EH (cell line): ENCODE measurements around the gene APEH.
A peak's percentile ranks its signal among the peaks of the same experiment; 100 is the strongest.

Experiments
- DNase-seq: peaks from one replicate; pipeline ENCODE4 v3.0.0-alpha.2; 2015; ENCODE audit warnings: low read depth

Gene APEH

GRCh38 chr3:49714728-49715550 lies 40.8 kb downstream of the APEH start:
- no peak for DNase-seq

- DNase-seq: no peak
Observed at GRCh38 chr3:49715611-49716121, 41.5 kb downstream of the APEH start.

DNA sequence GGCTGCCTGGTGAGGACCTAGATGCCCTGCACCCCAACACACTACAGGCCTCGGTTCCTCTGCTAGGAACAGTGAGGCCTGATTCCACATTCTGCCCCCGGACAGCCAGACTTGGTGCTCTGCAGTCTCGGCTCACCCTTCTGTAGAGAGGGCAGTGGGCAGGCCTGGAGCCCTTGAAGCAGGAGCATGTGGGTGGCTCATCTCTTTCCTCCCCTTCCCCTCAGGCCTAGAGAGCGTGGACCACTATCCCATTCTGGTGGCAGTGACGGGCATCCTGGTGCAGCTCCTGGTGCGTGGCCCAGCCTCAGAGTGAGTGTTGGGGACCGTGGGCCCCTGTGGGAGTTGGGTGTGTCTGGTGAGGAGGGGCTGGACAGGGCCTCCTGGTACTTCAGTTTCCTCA lies 42.0 kb downstream of the APEH start:
- no peak for DNase-seq

- no peak for DNase-seq
Observed at GRCh38 chr3:49716691-49717210, 42.6 kb downstream of the APEH start.

DNA sequence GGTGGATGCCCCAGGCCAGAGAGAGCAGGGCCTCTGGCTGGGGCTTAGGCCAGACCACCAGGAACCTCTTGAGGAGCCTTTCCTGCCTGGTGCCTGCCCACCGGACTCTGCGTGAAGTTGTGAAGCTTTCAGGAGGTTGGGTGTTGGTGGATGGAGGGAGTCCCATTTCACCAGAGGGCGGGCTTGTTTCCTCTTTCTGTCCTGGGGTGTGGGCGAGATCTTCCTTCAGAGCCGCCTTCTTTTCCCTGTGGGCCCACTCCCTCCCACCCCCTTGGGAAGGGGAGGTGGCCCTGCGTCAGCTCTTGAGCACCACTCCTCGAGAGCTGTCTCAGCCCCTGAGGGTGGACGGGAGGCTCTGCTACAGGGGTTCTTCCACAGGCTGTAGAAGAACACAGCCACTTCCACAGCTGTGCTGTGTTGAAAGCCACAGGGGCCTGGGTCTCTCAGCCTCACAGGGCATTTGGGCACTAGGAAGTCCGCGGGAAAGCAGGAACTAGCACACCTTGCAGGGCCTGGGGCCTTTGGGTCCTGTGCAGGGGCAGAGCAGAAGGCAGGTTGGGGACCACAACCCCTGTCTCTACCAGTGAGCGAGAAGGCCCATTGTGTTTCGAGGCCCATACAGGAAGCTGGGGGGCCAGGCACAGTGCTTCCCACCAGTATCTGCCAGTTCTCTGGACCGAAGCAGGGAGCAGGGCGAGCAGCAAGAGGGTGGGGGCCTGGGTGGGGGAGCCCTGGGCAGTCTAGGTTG lies 43.2 kb downstream of the APEH start:
- DNase-seq: no peak

GRCh38 chr3:49717959-49718857 lies 44.1 kb downstream of the APEH start:
- no peak for DNase-seq

- DNase-seq: no peak
Observed at GRCh38 chr3:49718858-49719213, 44.7 kb downstream of the APEH start.

DNA sequence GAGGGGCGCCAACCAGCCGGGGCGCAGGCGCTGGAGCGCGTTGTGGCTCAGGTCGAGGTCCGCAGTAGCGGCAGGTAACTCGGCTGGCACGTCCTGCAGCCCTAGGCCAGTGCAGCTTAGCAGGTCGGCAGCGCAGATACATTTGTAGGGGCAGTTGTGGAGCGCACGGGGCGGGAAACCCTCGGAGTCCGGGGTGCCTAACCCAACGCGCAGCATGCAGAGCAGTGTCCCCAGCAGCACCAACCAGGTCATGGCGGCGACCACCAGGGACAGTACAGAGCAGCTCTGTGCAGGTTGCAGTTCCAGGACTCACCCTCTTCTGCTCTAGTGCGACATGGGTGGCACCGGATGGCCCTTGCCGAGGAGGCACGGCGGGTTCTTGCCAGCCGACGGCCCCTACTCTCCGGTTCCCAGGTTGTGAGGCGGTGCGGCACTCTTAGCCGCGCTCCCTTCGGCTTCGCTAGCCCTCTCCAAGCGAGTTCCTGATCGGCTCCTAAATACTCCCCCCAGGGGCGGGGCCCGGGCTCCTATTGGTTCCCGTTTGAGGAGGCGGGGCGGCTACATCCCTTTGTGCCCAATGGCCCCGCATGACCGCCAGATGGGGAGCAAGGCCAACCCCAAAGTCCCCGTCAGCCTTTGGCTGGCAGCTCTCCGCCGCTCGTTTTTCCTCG lies 45.2 kb downstream of the APEH start, which contains the start of gene AMIGO3:
TSS of gene AMIGO3 (minus strand) at position 471 of the 671 bp plus-strand sequence. CDS start at position 252, 219 bp downstream.
- DNase-seq: peak; percentile 95

- no peak for DNase-seq
Observed at GRCh38 chr3:49720855-49721595, 46.9 kb downstream of the APEH start.

DNA sequence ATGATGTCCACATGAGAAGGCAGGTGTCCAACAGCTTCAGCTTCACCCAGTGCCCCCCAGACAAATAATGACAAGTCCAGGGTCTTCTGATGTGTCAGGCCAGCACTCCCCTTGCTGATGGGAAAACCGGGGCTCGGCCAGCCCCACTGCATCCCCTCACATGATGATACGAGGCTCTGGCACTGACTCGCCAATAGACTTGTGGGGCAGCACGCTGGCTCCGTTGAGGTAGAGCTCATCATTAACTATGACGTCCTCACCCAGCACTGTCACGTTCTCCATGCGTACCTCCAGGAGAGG lies 47.4 kb downstream of the APEH start:
- DNase-seq: no peak

GRCh38 chr3:49721896-49722781 lies 48.0 kb downstream of the APEH start:
- no peak for DNase-seq

GRCh38 chr3:49722896-49723295 lies 48.7 kb downstream of the APEH start:
- no peak for DNase-seq

- peak; percentile 57 for DNase-seq
Observed at GRCh38 chr3:49723296-49723627, 49.1 kb downstream of the APEH start.

DNA sequence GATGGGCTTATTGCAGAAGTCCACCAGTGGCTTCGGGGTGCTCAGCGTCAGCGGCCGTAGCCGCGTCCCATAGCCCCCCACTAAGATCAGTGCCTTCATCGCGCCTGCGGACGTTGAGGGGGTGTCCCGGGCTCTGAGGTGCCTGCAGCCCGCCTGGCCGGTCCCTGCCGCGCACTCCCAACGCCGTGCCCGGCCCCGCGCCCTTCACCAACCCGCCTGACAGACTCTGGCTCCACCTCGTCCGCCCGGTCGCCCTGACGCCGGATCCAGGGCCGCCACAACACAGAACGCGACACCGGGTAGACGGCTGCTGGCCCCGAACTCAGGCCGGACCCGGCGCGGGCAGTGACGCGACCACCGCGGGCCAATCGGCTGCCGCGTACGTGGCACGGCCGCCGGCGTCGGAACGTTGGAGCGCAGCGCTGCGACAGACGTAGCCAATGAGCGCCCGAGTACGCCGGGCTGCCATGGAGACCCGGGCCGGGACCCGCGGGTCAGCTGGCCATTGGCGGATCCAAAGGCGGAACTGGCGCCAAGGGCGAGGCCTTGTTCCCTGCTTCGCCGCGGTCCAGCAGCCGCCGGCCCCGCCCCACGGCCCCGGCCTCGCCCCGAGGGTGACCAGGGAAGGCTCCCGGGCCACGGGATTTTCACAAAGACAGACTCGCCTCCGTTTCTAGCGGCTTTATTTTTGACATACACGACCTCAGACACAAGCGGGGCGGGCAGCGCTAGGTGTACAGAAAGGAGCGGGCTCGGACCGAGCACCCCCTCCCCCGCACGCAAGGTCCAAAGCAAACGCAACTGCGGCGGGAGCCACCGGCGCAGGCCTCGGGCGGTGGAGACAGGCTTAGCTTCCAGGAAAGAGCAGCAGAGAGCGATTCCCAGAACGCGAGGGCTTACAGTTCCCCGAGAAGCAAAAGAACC lies 49.7 kb downstream of the APEH start, which contains the start of gene GMPPB:
TSS of gene GMPPB (minus strand) at position 324 of the 924 bp plus-strand sequence. CDS start at position 99, 225 bp downstream.
- DNase-seq: peak; percentile 98

GRCh38 chr3:49724586-49724985 lies 50.4 kb downstream of the APEH start:
- DNase-seq: no peak

- no peak for DNase-seq
Observed at GRCh38 chr3:49725906-49726681, 51.9 kb downstream of the APEH start.

DNA sequence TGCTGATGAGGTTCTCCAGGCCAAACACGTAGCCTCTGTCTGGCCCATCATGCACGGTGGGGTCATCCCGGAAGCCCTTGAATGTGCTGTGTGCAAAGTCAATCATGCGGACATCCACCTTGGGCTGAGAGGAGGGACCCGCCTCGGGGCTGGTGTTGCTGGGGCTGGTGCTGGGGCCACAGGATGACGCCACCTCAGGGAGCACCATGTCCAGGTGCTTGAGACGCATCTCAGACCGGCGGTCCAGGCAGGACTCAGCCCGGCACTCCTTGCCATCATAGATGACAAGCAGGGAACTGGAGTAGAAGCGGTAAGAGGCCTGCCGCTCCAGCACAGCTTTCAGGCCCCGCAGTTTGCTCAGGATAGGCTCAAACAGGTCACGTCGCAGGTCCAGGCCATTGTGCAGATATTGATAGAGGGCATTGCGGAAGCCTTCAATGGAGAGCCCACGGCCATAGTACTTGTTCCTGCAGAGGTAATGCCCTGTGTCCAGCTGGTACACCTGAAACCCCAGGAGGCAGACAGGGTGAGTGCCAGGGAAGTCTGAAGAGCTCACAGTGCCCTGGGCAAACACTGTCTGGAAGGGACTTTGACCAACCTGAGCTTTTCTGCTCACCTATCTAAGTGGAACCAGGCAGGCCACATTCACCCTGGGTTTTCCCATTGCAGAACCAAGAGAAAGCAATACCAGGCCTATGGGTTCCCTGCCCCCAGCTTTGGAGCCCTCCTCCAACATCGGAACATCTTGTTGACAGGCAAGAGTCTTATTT lies 53.2 kb downstream of the APEH start:
- no peak for DNase-seq
